Left lung (tissue), 10 donors: Measurements from ENCODE around the gene TMEM143. TPM values are rescaled to one million over a fixed set of nuclear protein-coding genes. Genes with fewer than 3 reads are reported as not detected.

ENCODE experiments used
- ATAC-seq: fragments of 200-7000 bp; cut with Tn5 transposase; one replicate; pipeline ENCODE4 v1.9.1; 2020; ENCODE audit warnings: moderate library complexity
- DNase-seq, 4 donors: peaks; one replicate each; pipeline ENCODE4 v3.0.0-alpha.2; 2013 to 2020
- H3K27ac ChIP-seq, 2 donors: fragments of 200-600 bp; sonication (generic) in 1 of 2; one replicate each; pipeline versions ENCODE4 v1.5.0 to v1.8.0; 2020 to 2021
- H3K27me3 ChIP-seq, 2 donors: fragments of 200-600 bp; sonication (generic) in 1 of 2; one replicate each; pipeline versions ENCODE4 v1.5.0 to v1.8.0; 2020 to 2021
- H3K36me3 ChIP-seq, 2 donors: fragments of 200-600 bp; sonication (generic) in 1 of 2; one replicate each; pipeline versions ENCODE4 v1.5.0 to v1.8.0; 2020 to 2021
- H3K4me1 ChIP-seq, 2 donors: fragments of 200-600 bp; one replicate each; pipeline ENCODE4 v1.8.0; 2021
- H3K4me3 ChIP-seq, 2 donors: fragments of 200-600 bp; sonication (generic) in 1 of 2; one replicate each; pipeline versions ENCODE4 v1.5.0 to v1.8.0; 2020 to 2021; ENCODE audit warnings: mild to moderate bottlenecking in 1 of 2
- H3K9me3 ChIP-seq, 2 donors: fragments of 200-600 bp; sonication (generic) in 1 of 2; one replicate each; pipeline versions ENCODE4 v1.5.0 to v1.8.0; 2020 to 2021
- CTCF ChIP-seq, 2 donors: fragments of 200-600 bp; sonication (generic) in 1 of 2; IDR thresholded peaks; one replicate each; pipeline versions ENCODE4 v1.5.0 to v1.8.0; 2021; ENCODE audit warnings: antibody characterized with exemption in 2 of 2
- intact Hi-C, 2 donors: fragments of 100-400 bp; cut with DNase I; formaldehyde crosslinking; loops; one replicate each; pipeline versions ENCODE4 v1.11.2 to v1.14.2; 2022
- polyA plus RNA-seq, 6 donors: library from polyadenylated mRNA; unstranded; fragments of 120-200 nt; gene quantifications; one replicate each; pipeline ENCODE4 v1.2.1, GENCODE V29; 2013; ENCODE audit not compliant: insufficient read length in 6 of 6
- total RNA-seq, 2 donors: library from RNA; stranded (reverse); fragmentation: NEBNext Ultra II Directional; extraction: Animal tissue kit (Norgen Biotek cat#: 25700); gene quantifications; one replicate each; pipeline ENCODE4 v1.2.1, GENCODE V29; 2021
- donor health status: DM: no; HTN: yes; CAD: no.
- donor health status: DM: no; HTN: no; CAD: no.

The TMEM143 gene
- total and polyA plus RNA-seq, 8 donors = 7.5 to 10.6 (median 9.3) TPM

GRCh38 chr19:48290401-48290770, 73.4 kb downstream of the TMEM143 start:
- intact Hi-C loops = no loop called here
- H3K4me3 ChIP-seq = peak overlapping the region; percentile 33 to 34
- peaks cover 0 to 7% of the 10 kb centered on the region in 2 donors for H3K9me3 ChIP-seq
- H3K27ac ChIP-seq = no peak overlapping the region
- H3K4me1 ChIP-seq = peaks cover 4 to 13% of the 10 kb centered on the region in 2 donors
- DNase-seq (peak in 1 of 4 donors; percentile 44), ATAC-seq (peak; percentile 62)
- no peak for TF ChIP-seq CTCF (IDR thresholded peaks at IDR 0.05)
- H3K36me3 ChIP-seq = peaks cover 0 to 10% of the 10 kb centered on the region in 2 donors
- peaks cover 0 to 12% of the 10 kb centered on the region in 2 donors for H3K27me3 ChIP-seq

- Histone ChIP-seq H3K4me3 (no peak overlapping the region), H3K27ac (no peak overlapping the region), H3K27me3 (peaks cover 0 to 12% of the 10 kb centered on the region in 2 donors), H3K4me1 (peaks cover 4 to 13% of the 10 kb centered on the region in 2 donors), H3K9me3 (peaks cover 0 to 16% of the 10 kb centered on the region in 2 donors), H3K36me3 (peaks cover 0 to 19% of the 10 kb centered on the region in 2 donors)
- DNase-seq (peak in 1 of 4 donors; percentile 10), ATAC-seq (no peak)
- intact Hi-C loops = no loop called here
- no peak for TF ChIP-seq CTCF (IDR thresholded peaks at IDR 0.05)
These were observed 76.0 kb downstream of the TMEM143 start for GRCh38 chr19:48287748-48288147.

GRCh38 chr19:48284896-48285295, 78.8 kb downstream of the TMEM143 start:
- Histone ChIP-seq H3K9me3 (peaks cover 0 to 17% of the 10 kb centered on the region in 2 donors), H3K27me3 (no peaks in the 10 kb centered on the region), H3K27ac (no peak overlapping the region), H3K4me3 (no peak overlapping the region), H3K4me1 (no peaks in the 10 kb centered on the region), H3K36me3 (peaks cover 0 to 22% of the 10 kb centered on the region in 2 donors)
- ATAC-seq (no peak), DNase-seq (no peak)
- intact Hi-C loops = no loop called here
- TF ChIP-seq CTCF (IDR thresholded peaks at IDR 0.05) = no peak

GRCh38 chr19:48283908-48284307, 79.8 kb downstream of the TMEM143 start:
- DNase-seq (no peak), ATAC-seq (no peak)
- H3K9me3 ChIP-seq = peaks cover 0 to 17% of the 10 kb centered on the region in 2 donors
- H3K27ac ChIP-seq = no peak overlapping the region
- peaks cover 0 to 22% of the 10 kb centered on the region in 2 donors for H3K36me3 ChIP-seq
- H3K4me1 ChIP-seq = no peaks in the 10 kb centered on the region
- no peaks in the 10 kb centered on the region for H3K27me3 ChIP-seq
- intact Hi-C loops = no loop called here
- no peak overlapping the region for H3K4me3 ChIP-seq
- TF ChIP-seq CTCF (IDR thresholded peaks at IDR 0.05) = no peak

Other genes with a start within 250 kb of the TMEM143 start
- gene LIG1, start 193.6 kb downstream of the TMEM143 start, total RNA-seq = 10 to 100 TPM; 26.7 to 27.4 TPM
- 10 to 100 TPM; 55.3 to 72.1 (median 65.9) TPM for gene LIG1, start 193.6 kb downstream of the TMEM143 start, polyA plus RNA-seq
- gene ZSWIM9, start 193.3 kb downstream of the TMEM143 start, total RNA-seq = 1 to 10 TPM; 6.5 to 6.6 TPM
- gene ZSWIM9, start 193.3 kb downstream of the TMEM143 start, polyA plus RNA-seq = 10 to 100 TPM in 3 of 6 donors, 1 to 10 TPM in 3; 9.4 to 11.4 (median 10.3) TPM
- 10 to 100 TPM; 51.3 to 92.3 TPM for gene CARD8, start 108.0 kb downstream of the TMEM143 start, total RNA-seq
- gene CARD8, start 108.0 kb downstream of the TMEM143 start, polyA plus RNA-seq = 10 to 100 TPM; 70.3 to 92.3 (median 83.0) TPM
- gene ZNF114, start 93.9 kb downstream of the TMEM143 start, total RNA-seq = 1 to 10 TPM; 1.3 to 1.9 TPM
- gene ZNF114, start 93.9 kb downstream of the TMEM143 start, polyA plus RNA-seq = 1 to 10 TPM; 8.0 to 9.2 (median 8.2) TPM
- 100 to 1,000 TPM; 127 to 320 TPM for gene EMP3, start 38.4 kb downstream of the TMEM143 start, total RNA-seq
- gene EMP3, start 38.4 kb downstream of the TMEM143 start, polyA plus RNA-seq = 100 to 1,000 TPM; 102 to 121 (median 107) TPM
- not detected for gene SYNGR4, start 427 bp upstream of the TMEM143 start, total RNA-seq
- under 1 TPM in 2 of 6 donors, not detected in 4; 0.14 to 0.65 TPM for gene SYNGR4, start 427 bp upstream of the TMEM143 start, polyA plus RNA-seq
- gene KDELR1, start 27.6 kb upstream of the TMEM143 start, total RNA-seq = 100 to 1,000 TPM; 171 to 187 TPM
- 100 to 1,000 TPM; 159 to 178 (median 163) TPM for gene KDELR1, start 27.6 kb upstream of the TMEM143 start, polyA plus RNA-seq
- gene GRIN2D, start 29.7 kb upstream of the TMEM143 start, total RNA-seq = 1 to 10 TPM in 1 of 2 donors, under 1 TPM in 1; 0.94 to 1.3 TPM
- gene GRIN2D, start 29.7 kb upstream of the TMEM143 start, polyA plus RNA-seq = under 1 TPM; 0.25 to 0.51 (median 0.30) TPM
- gene GRWD1, start 82.0 kb upstream of the TMEM143 start, total RNA-seq = 10 to 100 TPM; 21.5 to 33.8 TPM
- gene GRWD1, start 82.0 kb upstream of the TMEM143 start, polyA plus RNA-seq = 10 to 100 TPM; 18.4 to 29.0 (median 24.4) TPM
- under 1 TPM; 0.52 to 0.61 TPM for gene KCNJ14, start 91.6 kb upstream of the TMEM143 start, total RNA-seq
- 1 to 10 TPM in 5 of 6 donors, under 1 TPM in 1; 0.94 to 1.3 (median 1.2) TPM for gene KCNJ14, start 91.6 kb upstream of the TMEM143 start, polyA plus RNA-seq
- gene CYTH2, start 105.4 kb upstream of the TMEM143 start, total RNA-seq = 10 to 100 TPM; 49.8 to 65.9 TPM
- 100 to 1,000 TPM in 2 of 6 donors, 10 to 100 TPM in 4; 86.5 to 108 (median 91.5) TPM for gene CYTH2, start 105.4 kb upstream of the TMEM143 start, polyA plus RNA-seq
- gene LMTK3, start 147.9 kb upstream of the TMEM143 start, total RNA-seq = 1 to 10 TPM; 4.4 to 9.5 TPM
- gene LMTK3, start 147.9 kb upstream of the TMEM143 start, polyA plus RNA-seq = 1 to 10 TPM; 1.7 to 3.5 (median 2.6) TPM
- gene SULT2B1, start 188.2 kb upstream of the TMEM143 start, total RNA-seq = 1 to 10 TPM; 2.8 to 6.3 TPM
- 1 to 10 TPM; 2.1 to 3.8 (median 2.9) TPM for gene SULT2B1, start 188.2 kb upstream of the TMEM143 start, polyA plus RNA-seq
- not detected for gene SPACA4, start 242.8 kb upstream of the TMEM143 start, total RNA-seq
- under 1 TPM; 0.17 to 0.78 (median 0.26) TPM for gene SPACA4, start 242.8 kb upstream of the TMEM143 start, polyA plus RNA-seq